Measurements from ENCODE around the gene DPP6. TPM values are rescaled to one million over a fixed set of nuclear protein-coding genes. Genes with fewer than 3 reads are reported as not detected.

Gene DPP6
- total and polyA plus RNA-seq, 2 experiments from 2014 or later = not detected

DNA sequence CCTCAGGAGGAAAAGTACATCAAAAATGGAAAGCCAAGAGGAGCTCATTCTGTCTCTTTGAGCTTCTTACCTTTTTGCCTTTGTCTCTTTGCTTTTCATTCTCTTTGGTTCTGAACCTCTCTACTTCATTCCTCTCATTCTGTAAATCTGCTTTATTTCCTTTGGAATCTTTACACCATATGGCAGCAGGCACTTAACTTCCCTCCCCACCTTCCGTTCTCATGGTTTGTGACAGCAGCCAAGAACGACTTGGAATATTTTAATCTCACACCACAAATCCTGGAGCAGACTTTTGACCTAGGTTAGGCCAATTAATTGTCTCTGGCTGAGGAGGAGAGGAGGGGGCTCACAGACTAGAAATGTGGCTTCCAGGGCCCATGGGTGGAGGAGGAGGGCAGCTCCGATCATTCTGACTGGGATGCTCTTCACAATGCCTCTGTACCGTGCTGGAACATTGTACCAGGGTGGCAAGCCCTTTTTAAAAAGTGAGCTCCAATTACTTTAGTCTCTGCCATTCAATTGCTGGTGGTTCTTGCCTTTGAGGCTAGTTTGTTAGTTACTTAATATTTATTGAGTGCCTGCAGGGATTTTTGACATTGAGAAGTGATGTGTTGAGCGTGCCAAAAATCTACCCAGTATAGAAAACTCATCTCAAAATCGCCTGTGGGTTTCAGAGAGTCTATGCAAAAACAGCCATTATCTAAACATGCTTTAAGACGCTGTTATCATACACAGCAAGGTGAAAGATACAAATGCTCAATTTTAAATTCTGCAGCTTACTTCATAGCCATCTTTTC lies 386.6 kb downstream of the DPP6 start:
- Mint-ChIP-seq H3K9me3 (no peaks in the 10 kb centered on the region), H3K4me1 (peaks cover 9% of the 10 kb centered on the region), H3K36me3 (ENCODE audit: low read depth) (no peaks in the 10 kb centered on the region), H3K27me3 (ENCODE audit: insufficient read depth, low read depth, poor library complexity) (peaks cover 2% of the 10 kb centered on the region), H3K27ac (no peak overlapping the region), H3K4me3 (no peak overlapping the region)
- no peak overlapping the region for H2AFZ ChIP-seq
- H3K4me3 ChIP-seq = no peak overlapping the region
- H3K27me3 ChIP-seq (ENCODE audit: insufficient read depth) = no peaks in the 10 kb centered on the region
- no peaks in the 10 kb centered on the region for H4K20me1 ChIP-seq (replicated peaks; ENCODE audit: insufficient read depth)
- no peak for TF ChIP-seq CREB1 (CRISPR knock-in tag; IDR thresholded peaks at IDR 0.05; ENCODE audit: low read depth)
- no peak for TF ChIP-seq STAT1 (IDR thresholded peaks at IDR 0.05; ENCODE audit: unreplicated experiment)
- TF ChIP-seq, protein P1, sequence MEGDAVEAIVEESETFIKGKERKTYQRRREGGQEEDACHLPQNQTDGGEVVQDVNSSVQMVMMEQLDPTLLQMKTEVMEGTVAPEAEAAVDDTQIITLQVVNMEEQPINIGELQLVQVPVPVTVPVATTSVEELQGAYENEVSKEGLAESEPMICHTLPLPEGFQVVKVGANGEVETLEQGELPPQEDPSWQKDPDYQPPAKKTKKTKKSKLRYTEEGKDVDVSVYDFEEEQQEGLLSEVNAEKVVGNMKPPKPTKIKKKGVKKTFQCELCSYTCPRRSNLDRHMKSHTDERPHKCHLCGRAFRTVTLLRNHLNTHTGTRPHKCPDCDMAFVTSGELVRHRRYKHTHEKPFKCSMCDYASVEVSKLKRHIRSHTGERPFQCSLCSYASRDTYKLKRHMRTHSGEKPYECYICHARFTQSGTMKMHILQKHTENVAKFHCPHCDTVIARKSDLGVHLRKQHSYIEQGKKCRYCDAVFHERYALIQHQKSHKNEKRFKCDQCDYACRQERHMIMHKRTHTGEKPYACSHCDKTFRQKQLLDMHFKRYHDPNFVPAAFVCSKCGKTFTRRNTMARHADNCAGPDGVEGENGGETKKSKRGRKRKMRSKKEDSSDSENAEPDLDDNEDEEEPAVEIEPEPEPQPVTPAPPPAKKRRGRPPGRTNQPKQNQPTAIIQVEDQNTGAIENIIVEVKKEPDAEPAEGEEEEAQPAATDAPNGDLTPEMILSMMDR (conservative IDR thresholded peaks at IDR 0.05; ENCODE audit: low read depth in 2 of 2) = no peak
- no peak for TF ChIP-seq NANOG (IDR thresholded peaks at IDR 0.05; ENCODE audit: borderline replicate concordance)
- H3K36me3 ChIP-seq (ENCODE audit: insufficient read depth) = 0 out of 2 replicates have a peak, but pooled peaks cover 3% of the 10 kb centered on the region
- no peaks in the 10 kb centered on the region for H3K9me2 ChIP-seq (ENCODE audit: insufficient read depth)
- no peak overlapping the region for H3K27ac ChIP-seq (ENCODE audit: low read depth)
- no peak for DNase-seq (ENCODE audit: low spot score)
- H3K79me2 ChIP-seq (replicated peaks; ENCODE audit: insufficient read depth) = no peaks in the 10 kb centered on the region
- H3F3A ChIP-seq (replicated peaks; ENCODE audit: low read depth) = no peaks in the 10 kb centered on the region
- H3K4me2 ChIP-seq = no peak overlapping the region
- ATAC-seq = no peak
- H3K4me1 ChIP-seq (ENCODE audit: insufficient read depth) = no peaks in the 10 kb centered on the region

DNA sequence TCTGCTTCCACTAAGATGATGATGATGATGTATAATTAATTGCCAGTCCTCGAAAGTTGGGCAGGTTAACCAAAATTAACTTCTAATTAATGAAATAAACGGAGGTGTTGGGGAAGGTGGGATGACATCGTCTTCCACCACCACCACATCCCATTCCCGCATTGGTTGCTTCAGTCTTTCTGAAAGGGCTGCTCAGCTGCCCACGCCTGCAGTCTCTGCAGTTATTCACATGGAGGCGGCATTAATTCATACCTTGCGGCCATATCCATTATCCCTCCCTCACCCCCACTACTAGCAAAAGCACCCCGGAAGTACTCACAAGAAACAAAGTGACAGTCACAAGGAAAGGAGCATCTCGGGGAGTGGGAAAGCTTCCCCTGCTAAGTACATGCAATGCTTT lies 387.9 kb downstream of the DPP6 start:
- H3K36me3 ChIP-seq (ENCODE audit: insufficient read depth) = 0 out of 2 replicates have a peak, but pooled peaks cover 3% of the 10 kb centered on the region
- H3K79me2 ChIP-seq (replicated peaks; ENCODE audit: insufficient read depth) = no peaks in the 10 kb centered on the region
- no peak overlapping the region for H3K4me2 ChIP-seq
- no peaks in the 10 kb centered on the region for H3K27me3 ChIP-seq (ENCODE audit: insufficient read depth)
- H3K4me3 ChIP-seq = no peak overlapping the region
- Mint-ChIP-seq H3K9me3 (no peaks in the 10 kb centered on the region), H3K27ac (no peak overlapping the region), H3K27me3 (ENCODE audit: insufficient read depth, low read depth, poor library complexity) (peaks cover 4% of the 10 kb centered on the region), H3K4me1 (peaks cover 9% of the 10 kb centered on the region), H3K4me3 (no peak overlapping the region), H3K36me3 (ENCODE audit: low read depth) (no peaks in the 10 kb centered on the region)
- ATAC-seq = no peak
- no peaks in the 10 kb centered on the region for H4K20me1 ChIP-seq (replicated peaks; ENCODE audit: insufficient read depth)
- DNase-seq (ENCODE audit: low spot score) = no peak
- no peaks in the 10 kb centered on the region for H3K9me2 ChIP-seq (ENCODE audit: insufficient read depth)
- no peak overlapping the region for H3K27ac ChIP-seq (ENCODE audit: low read depth)
- H3F3A ChIP-seq (replicated peaks; ENCODE audit: low read depth) = no peaks in the 10 kb centered on the region
- H3K4me1 ChIP-seq (ENCODE audit: insufficient read depth) = no peaks in the 10 kb centered on the region
- H2AFZ ChIP-seq = no peak overlapping the region
- TF ChIP-seq JUNB (IDR thresholded peaks at IDR 0.05; ENCODE audit: unreplicated experiment) (no peak), ZNF331 (CRISPR knock-in tag; IDR thresholded peaks at IDR 0.05; ENCODE audit: low read depth) (no peak), NANOG (IDR thresholded peaks at IDR 0.05; ENCODE audit: borderline replicate concordance) (no peak), POLR2AphosphoS5 (IDR thresholded peaks at IDR 0.05; ENCODE audit: low read depth) (no peak), EZH2 (IDR thresholded peaks at IDR 0.05; ENCODE audit: low read depth, unreplicated experiment) (no peak), STAT1 (IDR thresholded peaks at IDR 0.05; ENCODE audit: unreplicated experiment) (no peak)
- TF ChIP-seq, protein P1 (conservative IDR thresholded peaks at IDR 0.05; ENCODE audit: low read depth in 2 of 2) = no peak
- TF ChIP-seq, protein P2, sequence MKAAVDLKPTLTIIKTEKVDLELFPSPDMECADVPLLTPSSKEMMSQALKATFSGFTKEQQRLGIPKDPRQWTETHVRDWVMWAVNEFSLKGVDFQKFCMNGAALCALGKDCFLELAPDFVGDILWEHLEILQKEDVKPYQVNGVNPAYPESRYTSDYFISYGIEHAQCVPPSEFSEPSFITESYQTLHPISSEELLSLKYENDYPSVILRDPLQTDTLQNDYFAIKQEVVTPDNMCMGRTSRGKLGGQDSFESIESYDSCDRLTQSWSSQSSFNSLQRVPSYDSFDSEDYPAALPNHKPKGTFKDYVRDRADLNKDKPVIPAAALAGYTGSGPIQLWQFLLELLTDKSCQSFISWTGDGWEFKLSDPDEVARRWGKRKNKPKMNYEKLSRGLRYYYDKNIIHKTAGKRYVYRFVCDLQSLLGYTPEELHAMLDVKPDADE (IDR thresholded peaks at IDR 0.05) = no peak
- TF ChIP-seq, protein P3, sequence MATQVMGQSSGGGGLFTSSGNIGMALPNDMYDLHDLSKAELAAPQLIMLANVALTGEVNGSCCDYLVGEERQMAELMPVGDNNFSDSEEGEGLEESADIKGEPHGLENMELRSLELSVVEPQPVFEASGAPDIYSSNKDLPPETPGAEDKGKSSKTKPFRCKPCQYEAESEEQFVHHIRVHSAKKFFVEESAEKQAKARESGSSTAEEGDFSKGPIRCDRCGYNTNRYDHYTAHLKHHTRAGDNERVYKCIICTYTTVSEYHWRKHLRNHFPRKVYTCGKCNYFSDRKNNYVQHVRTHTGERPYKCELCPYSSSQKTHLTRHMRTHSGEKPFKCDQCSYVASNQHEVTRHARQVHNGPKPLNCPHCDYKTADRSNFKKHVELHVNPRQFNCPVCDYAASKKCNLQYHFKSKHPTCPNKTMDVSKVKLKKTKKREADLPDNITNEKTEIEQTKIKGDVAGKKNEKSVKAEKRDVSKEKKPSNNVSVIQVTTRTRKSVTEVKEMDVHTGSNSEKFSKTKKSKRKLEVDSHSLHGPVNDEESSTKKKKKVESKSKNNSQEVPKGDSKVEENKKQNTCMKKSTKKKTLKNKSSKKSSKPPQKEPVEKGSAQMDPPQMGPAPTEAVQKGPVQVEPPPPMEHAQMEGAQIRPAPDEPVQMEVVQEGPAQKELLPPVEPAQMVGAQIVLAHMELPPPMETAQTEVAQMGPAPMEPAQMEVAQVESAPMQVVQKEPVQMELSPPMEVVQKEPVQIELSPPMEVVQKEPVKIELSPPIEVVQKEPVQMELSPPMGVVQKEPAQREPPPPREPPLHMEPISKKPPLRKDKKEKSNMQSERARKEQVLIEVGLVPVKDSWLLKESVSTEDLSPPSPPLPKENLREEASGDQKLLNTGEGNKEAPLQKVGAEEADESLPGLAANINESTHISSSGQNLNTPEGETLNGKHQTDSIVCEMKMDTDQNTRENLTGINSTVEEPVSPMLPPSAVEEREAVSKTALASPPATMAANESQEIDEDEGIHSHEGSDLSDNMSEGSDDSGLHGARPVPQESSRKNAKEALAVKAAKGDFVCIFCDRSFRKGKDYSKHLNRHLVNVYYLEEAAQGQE (IDR thresholded peaks at IDR 0.05; ENCODE audit: unreplicated experiment) = no peak
